K562 (cell line): Measurements from ENCODE around the gene KRT81. TPM values are rescaled to one million over a fixed set of nuclear protein-coding genes. Genes with fewer than 3 reads are reported as not detected.
A peak's percentile ranks its signal among the peaks of the same experiment; 100 is the strongest.

ENCODE experiments used
- ATAC-seq: fragments of 200-7000 bp; cut with Tn5 transposase; 3 replicates; pipeline ENCODE4 v1.9.1; 2020; ENCODE audit warnings: moderate library complexity
- BruUV-seq: library from RNA; stranded (reverse); fragments of 400-500 nt; replicated peaks from 2 replicates; lab custom pipeline; 2021; lab: Mats Ljungman, UMichigan
- CTCF ChIA-PET: fragments of 300-600 bp; formaldehyde crosslinking; extraction: SDS; loops from one replicate; lab custom pipeline; 2021; ENCODE audit warnings: low intra/inter-chr PET ratio; lab: Yijun Ruan, JAX
- POLR2A ChIA-PET: fragments of 300-600, 350-650 bp; sonication (Branson Sonifier 250); formaldehyde crosslinking; extraction: SDS; loops from one replicate; lab custom pipeline; 2021; ENCODE audit warnings: antibody characterized with exemption, inconsistent platforms; lab: Yijun Ruan, JAX
- DNase-seq, 4 experiments: peaks; one replicate each; pipeline versions ENCODE4 v3.0.0 to v3.0.0-alpha.2; 2011 to 2018; ENCODE audit warnings: low spot score in 3 of 4, mixed read lengths in 3 of 4; ENCODE audit errors: extremely low read depth in 1 of 4
- FAIRE-seq: peaks from 2 replicates; lab custom pipeline; 2011; peaks lifted over from hg19 to GRCh38; lab: Jason Lieb, UNC
- H2AFZ ChIP-seq: 2 replicates; pipeline ENCODE4 v1.6.0; 2011; ENCODE audit warnings: low read depth, low read length, control low read depth, inconsistent platforms
- H3K27ac ChIP-seq: fragments of 200-600 bp; 3 replicates; pipeline ENCODE4 v1.8.0; 2011; ENCODE audit warnings: low read depth, mild to moderate bottlenecking, control low read depth, inconsistent platforms, low read length, moderate library complexity, mixed read lengths; ENCODE audit errors: extremely low read depth
- H3K27me3 ChIP-seq, 2 experiments: fragments of 300-600 bp in 1 of 2; 2 replicates in 1 of 2; 3 replicates in 1 of 2; pipeline versions ENCODE4 v1.6.0 to v1.8.0; 2011; ENCODE audit warnings: inconsistent platforms in 2 of 2, low read length in 2 of 2, mild to moderate bottlenecking in 1 of 2, mixed read lengths in 1 of 2, moderate library complexity in 1 of 2; ENCODE audit not compliant: control insufficient read depth in 2 of 2, insufficient read depth in 2 of 2
- H3K36me3 ChIP-seq: fragments of 300-600 bp; 3 replicates; pipeline ENCODE4 v1.8.0; 2011; ENCODE audit warnings: mild to moderate bottlenecking, low read length, inconsistent platforms; ENCODE audit not compliant: control insufficient read depth, insufficient read depth
- H3K4me1 ChIP-seq, 2 experiments: fragments of 200-600 bp in 1 of 2; replicated peaks in 1 of 2; 2 replicates in 1 of 2; 3 replicates in 1 of 2; pipeline versions ENCODE4 v1.5.1 to v1.8.0; 2011; ENCODE audit warnings: inconsistent platforms in 2 of 2, low read length in 2 of 2, mild to moderate bottlenecking in 1 of 2, mixed read lengths in 1 of 2, moderate library complexity in 1 of 2; ENCODE audit not compliant: control insufficient read depth in 2 of 2, insufficient read depth in 2 of 2
- H3K4me2 ChIP-seq: 2 replicates; pipeline ENCODE4 v1.6.1; 2011; ENCODE audit warnings: low read length, control low read depth, inconsistent platforms, mixed read lengths; ENCODE audit not compliant: insufficient read depth
- H3K4me3 ChIP-seq: fragments of 200-600 bp; sonication (generic), shearing (Covaris generic); 2 replicates; pipeline ENCODE4 v1.5.1; 2016; ENCODE audit warnings: control low read depth, inconsistent platforms
- H3K79me2 ChIP-seq: fragments of 200-600 bp; 3 replicates; pipeline ENCODE4 v1.8.0; 2011; ENCODE audit warnings: low read length, inconsistent platforms; ENCODE audit not compliant: control insufficient read depth, insufficient read depth
- H3K9ac ChIP-seq, 2 experiments: 2 replicates each; pipeline versions ENCODE4 v1.6.0 to v1.6.1; 2011; ENCODE audit warnings: low read depth in 2 of 2, low read length in 2 of 2, control low read depth in 1 of 2, inconsistent platforms in 1 of 2, mild to moderate bottlenecking in 1 of 2, mixed read lengths in 1 of 2; ENCODE audit not compliant: insufficient read depth in 1 of 2
- H3K9me1 ChIP-seq: one replicate; pipeline ENCODE4 v1.6.0; 2011; ENCODE audit warnings: inconsistent platforms, mild to moderate bottlenecking, low read length, moderate library complexity; ENCODE audit not compliant: control insufficient read depth, insufficient read depth
- H3K9me3 ChIP-seq: replicated peaks from 2 replicates; pipeline ENCODE4 v1.5.1; 2011; ENCODE audit warnings: low read depth, low read length, inconsistent platforms; ENCODE audit not compliant: control insufficient read depth, insufficient read depth
- H4K20me1 ChIP-seq: replicated peaks from 2 replicates; pipeline ENCODE4 v1.6.1; 2011; ENCODE audit warnings: low read length, inconsistent platforms, mixed read lengths; ENCODE audit not compliant: control insufficient read depth, insufficient read depth
- CREM ChIP-seq: IDR thresholded peaks from 2 replicates; pipeline ENCODE4 v1.6.1; 2014; ENCODE audit warnings: antibody characterized with exemption, low read depth
- GATAD2A ChIP-seq: fragments of 450-650 bp; IDR thresholded peaks from 2 replicates; pipeline ENCODE4 v1.6.1; 2017
- KLF1 ChIP-seq: fragments of 450-650 bp; IDR thresholded peaks from 2 replicates; pipeline ENCODE4 v1.6.1; 2016; ENCODE audit warnings: missing genetic modification characterization, missing compliant biosample characterization
- KLF6 ChIP-seq: fragments of 250-450 bp; sonication (Bioruptor Pico); IDR thresholded peaks from 2 replicates; pipeline ENCODE4 v1.4.0; 2020; ENCODE audit warnings: mild to moderate bottlenecking, moderate library complexity, borderline replicate concordance
- MXD1 ChIP-seq: fragments of 250-450 bp; sonication (Bioruptor Pico); IDR thresholded peaks from 2 replicates; pipeline ENCODE4 v1.8.0; 2021; ENCODE audit warnings: borderline replicate concordance, mild to moderate bottlenecking, moderate library complexity; ENCODE audit not compliant: poor library complexity, severe bottlenecking
- NR0B1 ChIP-seq: fragments of 450-650 bp; IDR thresholded peaks from one replicate; pipeline ENCODE4 v1.6.1; 2018; ENCODE audit warnings: mild to moderate bottlenecking, moderate library complexity; ENCODE audit not compliant: partially characterized antibody
- NR2C2 ChIP-seq, 2 experiments: fragments of 200-800 bp in 1 of 2; sonication (Bioruptor generic) in 1 of 2; sonication (generic) in 1 of 2; formaldehyde crosslinking in 1 of 2; IDR thresholded peaks; 2 replicates each; pipeline versions ENCODE4 v1.6.1 to v1.8.0; 2016 to 2022; ENCODE audit warnings: mild to moderate bottlenecking in 1 of 2, missing compliant biosample characterization in 1 of 2, missing genetic modification characterization in 1 of 2, missing genetic modification reagents in 1 of 2
- PCBP2 ChIP-seq: fragments of 200-400 bp; formaldehyde crosslinking; IDR thresholded peaks from 2 replicates; pipeline ENCODE4 v1.6.1; 2018; ENCODE audit warnings: low read length, low read depth, mild to moderate bottlenecking, moderate library complexity; ENCODE audit not compliant: poor library complexity, severe bottlenecking
- SRSF3 ChIP-seq: fragments of 200-400 bp; formaldehyde crosslinking; IDR thresholded peaks from 2 replicates; pipeline ENCODE4 v1.6.1; 2016; ENCODE audit warnings: mild to moderate bottlenecking, low read length, moderate library complexity; ENCODE audit not compliant: insufficient read depth
- VEZF1 ChIP-seq: fragments of 200-800 bp; sonication (Bioruptor generic); IDR thresholded peaks from 2 replicates; pipeline ENCODE4 v1.6.1; 2017; ENCODE audit warnings: missing genetic modification characterization, missing compliant biosample characterization
- ZNF584 ChIP-seq: fragments of 200-800 bp; sonication (Bioruptor generic); IDR thresholded peaks from 2 replicates; pipeline ENCODE4 v1.6.1; 2016; ENCODE audit warnings: low read depth, mild to moderate bottlenecking, missing genetic modification characterization, missing compliant biosample characterization
- WGBS: fragments of 100-300 bp; shearing (Covaris generic); methylation state at CpG from one replicate; pipeline ENCODE4 v1.1.6; 2016; ENCODE audit warnings: low coverage, mixed read lengths; ENCODE audit not compliant: insufficient coverage; ENCODE audit errors: missing lambda C conversion rate; 5-methylcytosine and 5-hydroxymethylcytosine counted together
- in situ Hi-C: fragments of 300-500 bp; cut with MboI; formaldehyde crosslinking; loops from 4 replicates; pipeline ENCODE4 v1.15.0; 2018; ENCODE audit warnings: inconsistent platforms, mixed read lengths
- intact Hi-C: fragments of 100-400 bp; cut with micrococcal nuclease; formaldehyde crosslinking; loops from 2 replicates; pipeline ENCODE4 v1.14.2; 2022
- polyA plus RNA-seq, 8 experiments: library from polyadenylated mRNA; depleted of rRNA in 4 of 8; stranded (reverse) in 5 of 8; unstranded in 3 of 8; fragments of >200 nt; fragmentation: Nextera tagmentation in 2 of 8; fragmentation: Illumina TruSeq in 1 of 8; extraction: Ambion mirVana in 2 of 8; extraction: Trizol in 1 of 8; gene quantifications; 2 replicates each; pipeline versions ENCODE4 v1.2.1 to v1.2.3, GENCODE V29; 2011 to 2014; ENCODE audit warnings: inconsistent platforms in 1 of 8, missing spikeins in 1 of 8
- total RNA-seq, 7 experiments: library from RNA; depleted of rRNA in 6 of 7; stranded (reverse); fragments of >200 nt in 6 of 7; fragmentation: Illumina TruSeq in 2 of 7; extraction: Trizol in 2 of 7; gene quantifications; 2 replicates each; pipeline versions ENCODE4 v1.2.1 to v1.2.3, GENCODE V29; 2011 to 2021; ENCODE audit warnings: low replicate concordance in 1 of 7
- TF ChIP-seq, protein P1 (sequence below), 3 experiments: fragments of 200-800 bp in 1 of 3; sonication (Bioruptor generic) in 1 of 3; sonication (generic) in 1 of 3; formaldehyde crosslinking in 1 of 3; IDR thresholded peaks; 2 replicates each; pipeline versions ENCODE4 v1.6.1 to v1.8.0; 2016 to 2022; ENCODE audit warnings: mild to moderate bottlenecking in 2 of 3, missing compliant biosample characterization in 2 of 3, missing genetic modification characterization in 2 of 3, missing genetic modification reagents in 1 of 3

The KRT81 gene
- total and polyA plus RNA-seq, 9 of the 15 experiments (the other 6 are each of a cell fraction or from before 2014, with no cell fraction given): 0.27 TPM; not detected in 8

GRCh38 chr12:52284562-52285171 is 6.7 kb downstream of the KRT81 start (continued):
- TF ChIP-seq ZNF584 (CRISPR knock-in tag): no peak
- no peak for TF ChIP-seq GATAD2A

DNA sequence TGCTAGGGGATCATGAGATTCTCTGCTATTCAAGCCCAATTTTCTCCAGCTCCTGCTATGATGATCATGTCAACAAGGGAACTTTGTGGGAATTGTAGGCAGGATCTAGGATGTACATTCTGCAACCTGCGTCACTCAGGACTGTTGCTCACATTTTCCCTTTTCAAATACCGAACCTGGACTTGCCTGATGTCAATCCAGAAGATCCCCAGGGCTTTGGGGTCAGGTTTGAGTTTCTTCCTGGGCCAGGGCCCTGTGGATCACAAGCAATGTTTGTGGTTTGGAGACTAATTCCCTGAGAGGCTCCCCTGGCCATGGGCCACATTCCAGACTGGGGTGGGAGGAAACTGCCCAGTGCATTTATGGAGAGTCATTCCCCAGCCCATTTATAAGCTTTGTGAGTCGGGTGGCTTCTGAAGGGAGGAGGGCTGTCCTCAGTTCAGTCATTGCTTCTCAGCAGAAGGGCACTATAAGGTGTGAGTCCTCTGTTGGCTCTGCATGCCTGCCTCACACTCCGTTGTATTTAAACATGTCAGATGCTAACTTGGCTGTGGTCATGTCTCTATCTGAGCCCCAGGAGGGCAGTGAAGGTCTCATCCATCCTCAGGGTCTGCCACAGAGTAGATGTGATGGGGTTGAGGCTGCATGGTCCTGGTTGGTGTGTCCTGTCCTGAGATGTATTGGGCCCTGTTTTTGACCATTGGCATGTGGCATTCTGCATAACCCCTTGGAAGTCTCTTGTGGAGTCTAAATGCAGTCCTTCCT is 10.4 kb downstream of the KRT81 start:
- no peak for DNase-seq
- POLR2A ChIA-PET: interaction anchor here (0.6 to 0.9 kb wide), 3 partner anchors 14 to 297 kb away, joined by 3 read pairs; no protein-coding TSS in a partner anchor
- Histone ChIP-seq H3K9me1 (no peaks in the 10 kb centered on the region), H3K27ac (no peak overlapping the region), H3K4me1 (peaks cover 6 to 22% of the 10 kb centered on the region in 2 experiments; a peak in 4 of 5 replicates), H3K36me3 (no peaks in the 10 kb centered on the region), H3K9me3 (no peaks in the 10 kb centered on the region), H4K20me1 (no peaks in the 10 kb centered on the region; the same call in 1 of the 2 replicates), H3K4me3 (no peak overlapping the region), H3K9ac (no peak overlapping the region), H3K4me2 (no peak overlapping the region), H3K27me3 (peaks cover 0 to 11% of the 10 kb centered on the region in 2 experiments; a peak in 2 of 5 replicates), H2AFZ (no peak overlapping the region), H3K79me2 (no peaks in the 10 kb centered on the region)
- intact Hi-C loops (no loop called here), in situ Hi-C loops (no loop called here)
- 3% methylated on average over 4 of the region's 4 CpGs for WGBS
- no peak; the same call in 1 of the 3 replicates for ATAC-seq
- no TSS peak for BruUV-seq
- CTCF ChIA-PET: no interaction called here
- FAIRE-seq: no peak
- no peak for TF ChIP-seq CREM
- no peak for TF ChIP-seq PCBP2
- peak; percentile 56 for TF ChIP-seq KLF1 (tag)
- peak; percentile 23 for TF ChIP-seq VEZF1 (CRISPR knock-in tag)
- TF ChIP-seq MXD1 (CRISPR knock-in tag): no peak
- TF ChIP-seq KLF6 (CRISPR knock-in tag): 0 out of 2 replicates have a peak, but pooled peaks have one; percentile 8
- no peak for TF ChIP-seq NR0B1
- TF ChIP-seq NR2C2 (CRISPR knock-in tag; IDR thresholded peaks at IDR 0.05): no peak
- TF ChIP-seq NR2C2 (tag; IDR thresholded peaks at IDR 0.05): peak; percentile 11; the same call in 1 of the 2 replicates
- TF ChIP-seq SRSF3: no peak
- TF ChIP-seq, protein P1, sequence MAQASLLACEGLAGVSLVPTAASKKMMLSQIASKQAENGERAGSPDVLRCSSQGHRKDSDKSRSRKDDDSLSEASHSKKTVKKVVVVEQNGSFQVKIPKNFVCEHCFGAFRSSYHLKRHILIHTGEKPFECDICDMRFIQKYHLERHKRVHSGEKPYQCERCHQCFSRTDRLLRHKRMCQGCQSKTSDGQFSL (CRISPR knock-in tag; IDR thresholded peaks at IDR 0.05): no peak
- TF ChIP-seq, protein P1 (tag; IDR thresholded peaks at IDR 0.05): 0 out of 4 replicates have a peak, but pooled peaks of 1 of the 2 experiments have one; percentile 43
